Subcutaneous abdominal adipose tissue (tissue), 5 donors: ENCODE results near the gene ABCB8.
"Not testable (repeated sequence)": the region's sequence is repeated elsewhere in the genome, so short reads cannot be mapped to it uniquely, and the experiment has no call there.

Experiments used
- H3K27ac ChIP-seq: one replicate; pipeline ENCODE4 v1.7.0; 2013; ENCODE audit warnings: low read depth, mild to moderate bottlenecking, inconsistent platforms, low read length, moderate library complexity
- H3K27me3 ChIP-seq, 5 donors: one replicate each; pipeline ENCODE4 v1.7.0; 2013; ENCODE audit warnings: low read length in 5 of 5, inconsistent platforms in 1 of 5; ENCODE audit not compliant: control insufficient read depth in 5 of 5, insufficient read depth in 4 of 5
- H3K36me3 ChIP-seq, 5 donors: one replicate each; pipeline ENCODE4 v1.7.0; 2013; ENCODE audit warnings: low read length in 5 of 5; ENCODE audit not compliant: control insufficient read depth in 5 of 5, insufficient read depth in 5 of 5
- H3K4me1 ChIP-seq, 5 donors: one replicate each; pipeline ENCODE4 v1.7.0; 2013; ENCODE audit warnings: low read length in 5 of 5, mild to moderate bottlenecking in 3 of 5, moderate library complexity in 1 of 5; ENCODE audit not compliant: control insufficient read depth in 5 of 5, insufficient read depth in 5 of 5
- H3K4me3 ChIP-seq, 5 donors: one replicate each; pipeline ENCODE4 v1.7.0; 2013; ENCODE audit warnings: low read length in 5 of 5, low read depth in 1 of 5
- H3K9ac ChIP-seq, 5 donors: one replicate each; pipeline ENCODE4 v1.7.0; 2013; ENCODE audit warnings: low read length in 5 of 5, mild to moderate bottlenecking in 4 of 5, moderate library complexity in 3 of 5
- H3K9me3 ChIP-seq, 5 donors: one replicate each; pipeline ENCODE4 v1.7.0; 2013; ENCODE audit warnings: low read length in 5 of 5; ENCODE audit not compliant: control insufficient read depth in 5 of 5
- donor health status: healthy.
- donor health status: healthy.
- donor health status: healthy.
- donor health status: healthy.
- donor health status: healthy.

The ABCB8 gene

GRCh38 chr7:151017953-151018420 is 10.3 kb upstream of the ABCB8 start:
- Histone ChIP-seq H3K36me3 (peaks cover 0 to 10% (median 0%) of the 10 kb centered on the region in 5 donors), H3K27ac (no peak overlapping the region), H3K4me1 (peaks cover 0 to 33% (median 28%) of the 10 kb centered on the region in 5 donors), H3K4me3 (peak overlapping the region in 4 of 5 donors; percentile 27 to 57 (median 46)), H3K9me3 (no peaks in the 10 kb centered on the region), H3K27me3 (peaks cover 37 to 50% (median 40%) of the 10 kb centered on the region in 5 donors), H3K9ac (no peak overlapping the region)

GRCh38 chr7:151018421-151019129 is 9.7 kb upstream of the ABCB8 start:
- Histone ChIP-seq H3K36me3 (peaks cover 0 to 6% (median 0%) of the 10 kb centered on the region in 5 donors), H3K27me3 (peaks cover 38 to 51% (median 43%) of the 10 kb centered on the region in 5 donors), H3K9ac (no peak overlapping the region), H3K4me3 (peak overlapping the region in 4 of 5 donors; percentile 27 to 57 (median 46)), H3K27ac (no peak overlapping the region), H3K9me3 (no peaks in the 10 kb centered on the region), H3K4me1 (peaks cover 0 to 29% (median 23%) of the 10 kb centered on the region in 5 donors)

GRCh38 chr7:151019130-151019447 is 9.2 kb upstream of the ABCB8 start:
- H3K9me3 ChIP-seq, result no peaks in the 10 kb centered on the region
- H3K36me3 ChIP-seq, result peaks cover 0 to 2% (median 0%) of the 10 kb centered on the region in 5 donors
- H3K9ac ChIP-seq, result no peak overlapping the region
- peaks cover 0 to 26% (median 18%) of the 10 kb centered on the region in 5 donors for H3K4me1 ChIP-seq
- H3K4me3 ChIP-seq, result peak overlapping the region in 3 of 5 donors; percentile 38 to 57 (median 53)
- H3K27ac ChIP-seq, result no peak overlapping the region
- H3K27me3 ChIP-seq, result peaks cover 38 to 47% (median 42%) of the 10 kb centered on the region in 5 donors

- Histone ChIP-seq H3K36me3 (no peaks in the 10 kb centered on the region), H3K9me3 (no peaks in the 10 kb centered on the region), H3K4me1 (peaks cover 0 to 21% (median 17%) of the 10 kb centered on the region in 5 donors), H3K27me3 (peaks cover 35 to 45% (median 42%) of the 10 kb centered on the region in 5 donors), H3K27ac (no peak overlapping the region), H3K9ac (no peak overlapping the region), H3K4me3 (no peak overlapping the region)
These were observed 8.0 kb upstream of the ABCB8 start for GRCh38 chr7:151020231-151020630.

GRCh38 chr7:151023232-151023631 is 5.0 kb upstream of the ABCB8 start:
- Histone ChIP-seq H3K27ac (no peak overlapping the region), H3K9me3 (no peaks in the 10 kb centered on the region), H3K4me3 (no peak overlapping the region), H3K36me3 (no peaks in the 10 kb centered on the region), H3K27me3 (peaks cover 20 to 34% (median 26%) of the 10 kb centered on the region in 5 donors), H3K9ac (no peak overlapping the region), H3K4me1 (peaks cover 0 to 17% (median 15%) of the 10 kb centered on the region in 5 donors)

GRCh38 chr7:151024435-151025056 is 3.7 kb upstream of the ABCB8 start, which contains the start of gene ATG9B:
Gene ATG9B, minus strand, starts transcription at chr7:151024494. Its CDS starts 71 bp downstream, at chr7:151024423.
- H3K4me3 ChIP-seq, result no peak within 1 kb of the TSS
- H3K27ac ChIP-seq, result no peak within 1 kb of the TSS
- peaks cover 11 to 23% (median 17%) of the 10 kb centered on the region in 5 donors for H3K27me3 ChIP-seq
- H3K4me1 ChIP-seq, result peaks cover 0 to 16% (median 9%) of the 10 kb centered on the region in 5 donors
- H3K36me3 ChIP-seq, result no peaks in the 10 kb centered on the region
- no peaks in the 10 kb centered on the region for H3K9me3 ChIP-seq
- peak within 1 kb of the TSS in 1 of 5 donors; percentile 30 for H3K9ac ChIP-seq

- no peak overlapping the region for H3K9ac ChIP-seq
- H3K27ac ChIP-seq, result no peak overlapping the region
- H3K36me3 ChIP-seq, result peaks cover 0 to 3% (median 0%) of the 10 kb centered on the region in 5 donors
- peaks cover 0 to 19% (median 12%) of the 10 kb centered on the region in 5 donors for H3K4me1 ChIP-seq
- H3K4me3 ChIP-seq, result no peak overlapping the region
- H3K27me3 ChIP-seq, result peaks cover 0 to 8% (median 2%) of the 10 kb centered on the region in 5 donors
- no peaks in the 10 kb centered on the region for H3K9me3 ChIP-seq
These were observed 2.2 kb upstream of the ABCB8 start for GRCh38 chr7:151025924-151026671.

- H3K9ac ChIP-seq, H3K27ac ChIP-seq: not testable (repeated sequence)
These were observed 1.2 kb upstream of the ABCB8 start for GRCh38 chr7:151026771-151027727.

GRCh38 chr7:151027728-151028130 is 521 bp upstream of the ABCB8 start:
- Histone ChIP-seq H3K36me3 (peaks cover 0 to 15% (median under 1%) of the 10 kb centered on the region in 5 donors), H3K9ac (peak overlapping the region in 2 of 5 donors; percentile 33 to 54), H3K4me3 (peak overlapping the region; percentile 67 to 93 (median 90)), H3K4me1 (peaks cover 0 to 19% (median 12%) of the 10 kb centered on the region in 5 donors)
- not testable (repeated sequence) for H3K27ac ChIP-seq, H3K27me3 ChIP-seq, H3K9me3 ChIP-seq

More at GRCh38 chr7:151026771-151027727, 1.2 kb upstream of the ABCB8 start:
- H3K9me3 ChIP-seq, H3K27me3 ChIP-seq: not testable (repeated sequence)
- Histone ChIP-seq H3K4me1 (peaks cover 0 to 19% (median 12%) of the 10 kb centered on the region in 5 donors), H3K36me3 (peaks cover 0 to 11% (median 0%) of the 10 kb centered on the region in 5 donors), H3K4me3 (peak overlapping the region in 3 of 5 donors; percentile 84 to 93 (median 90))
